HPDE6-E6E7 (cell line): ENCODE measurements around the gene IL17RA.

Experiments
- DNase-seq: peaks from one replicate; pipeline ENCODE4 v3.0.0; 2011; ENCODE audit warnings: missing footprints; ENCODE audit errors: extremely low spot score

IL17RA gene

GRCh38 chr22:17083811-17084441 lies 874 bp upstream of the IL17RA start:
- no peak for DNase-seq

- DNase-seq: no peak
Observed at GRCh38 chr22:17085277-17086181, 729 bp downstream of the IL17RA start.

GRCh38 chr22:17086296-17086695 lies 1.5 kb downstream of the IL17RA start:
- no peak for DNase-seq

- no peak for DNase-seq
Observed at GRCh38 chr22:17086788-17087497, 2.1 kb downstream of the IL17RA start.

- no peak for DNase-seq
Observed at GRCh38 chr22:17087498-17088131, 2.8 kb downstream of the IL17RA start.

GRCh38 chr22:17090550-17090949 lies 5.8 kb downstream of the IL17RA start:
- no peak for DNase-seq

- DNase-seq: no peak
Observed at GRCh38 chr22:17091851-17092250, 7.1 kb downstream of the IL17RA start.

GRCh38 chr22:17093081-17093480 lies 8.3 kb downstream of the IL17RA start:
- no peak for DNase-seq

GRCh38 chr22:17095538-17095937 lies 10.7 kb downstream of the IL17RA start:
- DNase-seq: no peak

GRCh38 chr22:17096071-17096470 lies 11.3 kb downstream of the IL17RA start:
- DNase-seq: no peak

GRCh38 chr22:17097062-17097461 lies 12.3 kb downstream of the IL17RA start:
- no peak for DNase-seq

GRCh38 chr22:17097701-17098100 lies 12.9 kb downstream of the IL17RA start:
- no peak for DNase-seq

GRCh38 chr22:17098379-17098819 lies 13.6 kb downstream of the IL17RA start:
- no peak for DNase-seq

- no peak for DNase-seq
Observed at GRCh38 chr22:17100621-17101020, 15.8 kb downstream of the IL17RA start.

GRCh38 chr22:17101475-17102296 lies 16.9 kb downstream of the IL17RA start:
- no peak for DNase-seq

GRCh38 chr22:17102297-17102667 lies 17.5 kb downstream of the IL17RA start:
- no peak for DNase-seq

GRCh38 chr22:17103351-17103750 lies 18.6 kb downstream of the IL17RA start:
- no peak for DNase-seq

- no peak for DNase-seq
Observed at GRCh38 chr22:17104336-17104935, 19.6 kb downstream of the IL17RA start.

- DNase-seq: no peak
Observed at GRCh38 chr22:17105143-17106129, 20.6 kb downstream of the IL17RA start.
